ENCODE measurements around the gene LRMDA. TPM values are rescaled to one million over a fixed set of nuclear protein-coding genes. Genes with fewer than 3 reads are reported as not detected.

The LRMDA gene
- total and polyA plus RNA-seq, 2 of the 4 experiments (the other 2 are of a cell fraction) = 0.07 TPM; not detected in 1

GRCh38 chr10:76395251-76395650, 963.8 kb downstream of the LRMDA start:
- Histone ChIP-seq H3K36me3 (ENCODE audit: control insufficient read depth, insufficient read depth, low read length) (no peaks in the 10 kb centered on the region), H2BK20ac (ENCODE audit: low read depth, low read length) (no peak overlapping the region), H2AK9ac (replicated peaks; ENCODE audit: low read depth, low read length, poor library complexity) (no peak overlapping the region), H4K91ac (ENCODE audit: insufficient read depth, low read depth, low read length) (no peak overlapping the region), H3K4me2 (ENCODE audit: low read depth, low read length) (no peak overlapping the region), H3K27ac (ENCODE audit: insufficient read depth, low read length) (no peak overlapping the region), H3K4me3 (ENCODE audit: insufficient read depth, low read depth, low read length) (no peak overlapping the region), H3K9me1 (ENCODE audit: insufficient read depth, low read length) (no peaks in the 10 kb centered on the region), H3K18ac (ENCODE audit: low read depth, low read length) (no peak overlapping the region), H2BK15ac (ENCODE audit: low read depth, low read length) (no peak overlapping the region), H3K14ac (replicated peaks; ENCODE audit: low read depth, low read length) (no peak overlapping the region), H4K5ac (ENCODE audit: low read depth, low read length) (no peak overlapping the region), H2AK5ac (ENCODE audit: low read depth, low read length) (no peak overlapping the region), H3K23ac (ENCODE audit: low read depth, low read length) (no peak overlapping the region), H3K56ac (ENCODE audit: extremely low read depth, insufficient read depth, low read length) (no peak overlapping the region), H3K4ac (ENCODE audit: low read depth, low read length) (no peak overlapping the region), H4K8ac (ENCODE audit: low read depth in 2 of 2, low read length in 2 of 2) (no peak overlapping the region), H3K9ac (ENCODE audit: low read depth, low read length) (no peak overlapping the region), H2AFZ (replicated peaks; ENCODE audit: low read length, poor library complexity) (no peak overlapping the region), H2BK120ac (ENCODE audit: low read depth, low read length) (no peak overlapping the region; the same call in 1 of the 2 replicates), H3K79me1 (ENCODE audit: low read depth in 1 of 2, low read length in 2 of 2) (no peaks in the 10 kb centered on the region), H3K27me3 (ENCODE audit: control insufficient read depth, insufficient read depth, low read length) (no peaks in the 10 kb centered on the region), H2BK5ac (ENCODE audit: low read depth, low read length, poor library complexity, severe bottlenecking) (no peak overlapping the region), H4K20me1 (ENCODE audit: insufficient read depth, low read length) (no peaks in the 10 kb centered on the region), H3K9me3 (ENCODE audit: control insufficient read depth, insufficient read depth, low read length) (no peaks in the 10 kb centered on the region), H3K4me1 (ENCODE audit: control insufficient read depth, insufficient read depth, low read length) (peaks cover 5% of the 10 kb centered on the region; the same call in 1 of the 2 replicates)
- WGBS, 2 experiments (ENCODE audit: extremely low coverage in 2 of 2, insufficient read length in 1 of 2) = no CpG with 5 or more reads among the region's 1 CpG
- no peak for ATAC-seq (ENCODE audit: low read depth)
- dilution Hi-C loops (cut with HindIII; ENCODE audit: low sequenced_read_pairs, unreplicated experiment) (no loop called here), in situ Hi-C loops (cut with MboI; ENCODE audit: low sequenced_read_pairs) (no loop called here), intact Hi-C loops (cut with micrococcal nuclease) (no loop called here)
- ChIA-PET POLR2A (ENCODE audit: unreplicated experiment) (no interaction called here), CTCF (no interaction called here)
- BruUV-seq (replicated peaks) = no TSS peak
- TF ChIP-seq BHLHE40 (IDR thresholded peaks at IDR 0.05; ENCODE audit: low read depth, low read length) (no peak), RAD21 (IDR thresholded peaks at IDR 0.05; ENCODE audit: low read length) (no peak), NFE2L2 (IDR thresholded peaks at IDR 0.05; ENCODE audit: low read depth, low read length) (no peak), FOS (IDR thresholded peaks at IDR 0.05; ENCODE audit: low read depth, low read length) (no peak), RFX5 (IDR thresholded peaks at IDR 0.05; ENCODE audit: low read depth, low read length) (no peak), CEBPB (IDR thresholded peaks at IDR 0.05; ENCODE audit: low read depth, low read length) (no peak), MAZ (IDR thresholded peaks at IDR 0.05; ENCODE audit: borderline replicate concordance, low read depth, low read length) (no peak), MAFK (IDR thresholded peaks at IDR 0.05; ENCODE audit: low read depth, low read length) (no peak), POLR2A (IDR thresholded peaks at IDR 0.05; ENCODE audit: low read depth, low read length) (no peak), RCOR1 (IDR thresholded peaks at IDR 0.05; ENCODE audit: insufficient replicate concordance, low read length) (no peak), USF2 (IDR thresholded peaks at IDR 0.05; ENCODE audit: low read depth, low read length) (no peak), CHD1 (IDR thresholded peaks at IDR 0.05; ENCODE audit: low read depth, low read length) (no peak), MXI1 (IDR thresholded peaks at IDR 0.05; ENCODE audit: borderline replicate concordance, low read depth, low read length) (no peak), SMC3 (IDR thresholded peaks at IDR 0.05; ENCODE audit: low read depth, low read length) (no peak)
- TF ChIP-seq, protein P1, sequence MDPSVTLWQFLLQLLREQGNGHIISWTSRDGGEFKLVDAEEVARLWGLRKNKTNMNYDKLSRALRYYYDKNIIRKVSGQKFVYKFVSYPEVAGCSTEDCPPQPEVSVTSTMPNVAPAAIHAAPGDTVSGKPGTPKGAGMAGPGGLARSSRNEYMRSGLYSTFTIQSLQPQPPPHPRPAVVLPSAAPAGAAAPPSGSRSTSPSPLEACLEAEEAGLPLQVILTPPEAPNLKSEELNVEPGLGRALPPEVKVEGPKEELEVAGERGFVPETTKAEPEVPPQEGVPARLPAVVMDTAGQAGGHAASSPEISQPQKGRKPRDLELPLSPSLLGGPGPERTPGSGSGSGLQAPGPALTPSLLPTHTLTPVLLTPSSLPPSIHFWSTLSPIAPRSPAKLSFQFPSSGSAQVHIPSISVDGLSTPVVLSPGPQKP (IDR thresholded peaks at IDR 0.05; ENCODE audit: borderline replicate concordance, low read depth, low read length) = no peak
- TF ChIP-seq, protein P2, sequence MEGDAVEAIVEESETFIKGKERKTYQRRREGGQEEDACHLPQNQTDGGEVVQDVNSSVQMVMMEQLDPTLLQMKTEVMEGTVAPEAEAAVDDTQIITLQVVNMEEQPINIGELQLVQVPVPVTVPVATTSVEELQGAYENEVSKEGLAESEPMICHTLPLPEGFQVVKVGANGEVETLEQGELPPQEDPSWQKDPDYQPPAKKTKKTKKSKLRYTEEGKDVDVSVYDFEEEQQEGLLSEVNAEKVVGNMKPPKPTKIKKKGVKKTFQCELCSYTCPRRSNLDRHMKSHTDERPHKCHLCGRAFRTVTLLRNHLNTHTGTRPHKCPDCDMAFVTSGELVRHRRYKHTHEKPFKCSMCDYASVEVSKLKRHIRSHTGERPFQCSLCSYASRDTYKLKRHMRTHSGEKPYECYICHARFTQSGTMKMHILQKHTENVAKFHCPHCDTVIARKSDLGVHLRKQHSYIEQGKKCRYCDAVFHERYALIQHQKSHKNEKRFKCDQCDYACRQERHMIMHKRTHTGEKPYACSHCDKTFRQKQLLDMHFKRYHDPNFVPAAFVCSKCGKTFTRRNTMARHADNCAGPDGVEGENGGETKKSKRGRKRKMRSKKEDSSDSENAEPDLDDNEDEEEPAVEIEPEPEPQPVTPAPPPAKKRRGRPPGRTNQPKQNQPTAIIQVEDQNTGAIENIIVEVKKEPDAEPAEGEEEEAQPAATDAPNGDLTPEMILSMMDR (conservative IDR thresholded peaks at IDR 0.05; ENCODE audit: low read depth, low read length) = no peak
- no peak for DNase-seq

All from IMR-90 (cell line).